Subcutaneous abdominal adipose tissue (tissue), 5 donors: ENCODE measurements around the gene DNAH17.
A peak's percentile ranks its signal among the peaks of the same experiment; 100 is the strongest.

Experiments used
- H3K27ac ChIP-seq: one replicate; pipeline ENCODE4 v1.7.0; 2013; ENCODE audit warnings: low read depth, mild to moderate bottlenecking, inconsistent platforms, low read length, moderate library complexity
- H3K27me3 ChIP-seq, 5 donors: one replicate each; pipeline ENCODE4 v1.7.0; 2013; ENCODE audit warnings: low read length in 5 of 5, inconsistent platforms in 1 of 5; ENCODE audit not compliant: control insufficient read depth in 5 of 5, insufficient read depth in 4 of 5
- H3K36me3 ChIP-seq, 5 donors: one replicate each; pipeline ENCODE4 v1.7.0; 2013; ENCODE audit warnings: low read length in 5 of 5; ENCODE audit not compliant: control insufficient read depth in 5 of 5, insufficient read depth in 5 of 5
- H3K4me1 ChIP-seq, 5 donors: one replicate each; pipeline ENCODE4 v1.7.0; 2013; ENCODE audit warnings: low read length in 5 of 5, mild to moderate bottlenecking in 3 of 5, moderate library complexity in 1 of 5; ENCODE audit not compliant: control insufficient read depth in 5 of 5, insufficient read depth in 5 of 5
- H3K4me3 ChIP-seq, 5 donors: one replicate each; pipeline ENCODE4 v1.7.0; 2013; ENCODE audit warnings: low read length in 5 of 5, low read depth in 1 of 5
- H3K9ac ChIP-seq, 5 donors: one replicate each; pipeline ENCODE4 v1.7.0; 2013; ENCODE audit warnings: low read length in 5 of 5, mild to moderate bottlenecking in 4 of 5, moderate library complexity in 3 of 5
- H3K9me3 ChIP-seq, 5 donors: one replicate each; pipeline ENCODE4 v1.7.0; 2013; ENCODE audit warnings: low read length in 5 of 5; ENCODE audit not compliant: control insufficient read depth in 5 of 5
- donor health status: healthy.
- donor health status: healthy.
- donor health status: healthy.
- donor health status: healthy.
- donor health status: healthy.

Gene DNAH17

DNA sequence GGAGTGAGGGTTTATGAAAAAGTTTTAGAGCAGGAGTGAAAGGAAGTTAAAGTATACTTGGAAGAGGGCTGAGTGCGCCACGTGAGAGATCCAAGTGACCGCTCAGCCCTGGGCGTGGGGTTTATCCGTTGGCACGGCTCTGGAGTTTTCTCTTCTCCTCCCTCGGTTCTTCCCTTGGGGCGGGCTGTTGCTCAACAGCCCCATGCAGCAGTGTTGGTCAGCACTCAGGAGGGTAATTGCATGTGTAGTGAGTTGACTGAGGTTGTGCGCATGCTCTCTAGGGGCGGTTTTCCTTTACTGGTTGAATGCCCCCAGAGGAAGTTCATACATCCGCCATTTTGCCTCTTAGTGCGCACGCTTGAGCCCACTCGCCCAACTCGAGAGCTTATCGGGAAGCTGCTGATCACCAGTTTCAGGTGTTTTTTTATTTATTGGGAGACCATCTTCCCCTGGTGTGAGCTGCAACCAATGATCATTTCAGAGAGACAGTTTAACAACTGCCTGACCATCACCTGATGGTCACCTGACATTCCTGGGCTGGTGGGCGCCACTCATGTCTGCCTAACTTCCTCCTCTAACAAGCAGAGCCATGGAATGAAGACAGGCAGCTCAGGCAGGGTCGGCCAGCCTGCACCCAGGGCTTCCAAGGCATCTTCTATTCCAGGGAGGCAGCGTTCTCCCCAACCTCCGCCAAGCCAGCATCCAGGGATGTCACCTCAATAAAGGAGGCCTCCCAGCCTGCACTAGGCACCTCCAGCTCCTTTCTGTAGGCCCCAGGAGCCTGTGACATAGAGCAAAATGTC, 41.3 kb upstream of the DNAH17 start:
- Histone ChIP-seq H3K27me3 (no peaks in the 10 kb centered on the region), H3K4me1 (peaks cover 5 to 29% (median 21%) of the 10 kb centered on the region in 5 donors), H3K9me3 (peaks cover 0 to 6% (median 0%) of the 10 kb centered on the region in 5 donors), H3K9ac (peak overlapping the region in 1 of 5 donors; percentile 28), H3K4me3 (peak overlapping the region in 1 of 5 donors; percentile 53), H3K27ac (peak overlapping the region; percentile 56), H3K36me3 (no peaks in the 10 kb centered on the region)

DNA sequence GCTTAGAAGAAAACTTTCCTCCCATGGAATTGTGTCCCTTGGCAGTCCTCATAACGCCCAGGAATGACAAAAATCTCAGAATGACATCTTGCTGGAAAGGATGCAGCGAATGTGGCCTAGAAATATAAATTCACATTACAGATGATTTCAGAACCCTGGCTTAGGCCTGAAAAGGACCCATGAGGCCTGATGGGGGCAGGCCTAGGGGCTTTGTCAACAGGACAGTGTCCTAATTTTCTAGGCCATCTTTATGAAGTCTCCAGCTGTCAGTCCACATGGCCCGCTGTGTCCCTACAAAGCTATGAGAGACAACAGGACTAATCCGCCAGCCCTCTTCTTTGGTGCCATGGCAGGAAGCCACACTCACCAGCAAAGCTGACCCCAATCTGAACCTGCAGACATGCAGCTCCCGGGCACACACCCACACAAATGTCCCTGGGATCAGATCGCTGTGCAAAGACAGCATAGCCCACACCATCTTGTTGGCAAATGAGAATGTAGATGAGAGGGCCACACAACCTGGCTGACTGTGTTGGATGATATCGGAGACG, 40.4 kb upstream of the DNAH17 start:
- peak overlapping the region in 1 of 5 donors; percentile 28 for H3K9ac ChIP-seq
- peak overlapping the region; percentile 56 for H3K27ac ChIP-seq
- no peaks in the 10 kb centered on the region for H3K27me3 ChIP-seq
- peak overlapping the region in 1 of 5 donors; percentile 53 for H3K4me3 ChIP-seq
- H3K36me3 ChIP-seq, result no peaks in the 10 kb centered on the region
- H3K9me3 ChIP-seq, result peaks cover 0 to 6% (median 0%) of the 10 kb centered on the region in 5 donors
- peaks cover 5 to 29% (median 21%) of the 10 kb centered on the region in 5 donors for H3K4me1 ChIP-seq

DNA sequence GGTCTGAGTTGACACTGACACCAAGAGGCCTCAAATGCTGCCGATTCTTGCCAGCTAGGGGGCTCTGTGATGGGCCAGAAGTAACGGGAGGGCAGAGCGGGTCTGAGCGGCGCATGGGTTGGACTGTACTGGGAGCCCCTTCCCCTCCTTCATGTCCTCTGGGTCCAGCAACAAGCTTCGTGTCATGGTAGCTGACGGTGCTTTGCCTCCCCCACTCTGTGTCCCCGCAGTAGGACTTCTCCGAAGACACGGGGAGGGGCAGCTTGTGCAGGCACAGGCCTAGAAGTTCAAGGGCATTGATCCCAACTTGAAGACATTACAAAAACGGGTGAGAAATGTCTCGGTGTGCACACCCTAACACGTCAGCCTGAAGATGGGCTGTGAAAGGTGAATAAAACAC, 39.8 kb upstream of the DNAH17 start:
- Histone ChIP-seq H3K4me1 (peaks cover 7 to 30% (median 24%) of the 10 kb centered on the region in 5 donors), H3K9ac (no peak overlapping the region), H3K36me3 (no peaks in the 10 kb centered on the region), H3K4me3 (no peak overlapping the region), H3K27ac (no peak overlapping the region), H3K9me3 (peaks cover 0 to 6% (median 0%) of the 10 kb centered on the region in 5 donors), H3K27me3 (no peaks in the 10 kb centered on the region)

DNA sequence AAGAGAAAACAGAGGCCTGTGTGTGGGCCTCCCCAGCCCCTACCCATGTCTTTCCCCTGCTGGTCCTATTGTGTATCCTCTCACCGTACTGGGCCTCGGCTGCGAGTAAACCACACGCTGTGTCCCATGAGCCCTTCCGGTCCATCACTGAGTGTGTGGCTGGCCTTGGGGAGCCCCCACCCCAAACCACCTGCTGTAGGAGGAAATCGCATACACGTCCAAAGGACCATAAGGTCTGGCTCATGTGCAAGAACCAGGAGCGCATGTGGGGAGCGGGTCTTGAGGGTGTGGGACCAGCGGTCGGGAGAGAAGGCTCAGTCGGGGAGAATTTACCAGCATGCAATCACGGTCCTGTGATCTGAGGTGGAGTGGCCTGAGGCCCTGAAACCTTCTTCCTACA, 38.4 kb upstream of the DNAH17 start:
- peaks cover 0 to 6% (median 0%) of the 10 kb centered on the region in 5 donors for H3K9me3 ChIP-seq
- H3K4me1 ChIP-seq, result peaks cover 7 to 37% (median 33%) of the 10 kb centered on the region in 5 donors
- H3K9ac ChIP-seq, result no peak overlapping the region
- H3K36me3 ChIP-seq, result no peaks in the 10 kb centered on the region
- H3K4me3 ChIP-seq, result no peak overlapping the region
- H3K27ac ChIP-seq, result no peak overlapping the region
- H3K27me3 ChIP-seq, result no peaks in the 10 kb centered on the region

DNA sequence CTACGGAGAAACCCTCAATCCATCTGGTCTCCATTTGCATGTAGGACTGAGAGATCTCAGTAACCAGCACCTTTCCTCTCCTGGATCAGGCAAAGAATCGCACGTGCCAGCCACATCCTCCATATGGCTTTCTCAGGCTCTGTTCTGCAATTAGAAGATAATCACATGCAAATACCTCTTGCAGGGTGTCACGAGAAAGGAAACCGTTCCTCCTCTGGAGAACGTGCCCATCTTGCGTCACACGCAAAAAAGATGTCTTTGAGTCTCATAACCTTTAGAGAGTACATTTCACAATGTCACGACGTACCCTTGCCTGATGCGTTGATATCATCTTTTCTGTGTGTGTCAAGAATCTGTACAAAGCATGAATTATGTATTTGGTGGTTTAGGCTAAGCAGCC, 36.2 kb upstream of the DNAH17 start:
- no peak overlapping the region for H3K27ac ChIP-seq
- no peaks in the 10 kb centered on the region for H3K27me3 ChIP-seq
- H3K9me3 ChIP-seq, result peaks cover 0 to 4% (median 0%) of the 10 kb centered on the region in 5 donors
- peaks cover 7 to 45% (median 41%) of the 10 kb centered on the region in 5 donors for H3K4me1 ChIP-seq
- H3K4me3 ChIP-seq, result no peak overlapping the region
- no peaks in the 10 kb centered on the region for H3K36me3 ChIP-seq
- no peak overlapping the region for H3K9ac ChIP-seq

DNA sequence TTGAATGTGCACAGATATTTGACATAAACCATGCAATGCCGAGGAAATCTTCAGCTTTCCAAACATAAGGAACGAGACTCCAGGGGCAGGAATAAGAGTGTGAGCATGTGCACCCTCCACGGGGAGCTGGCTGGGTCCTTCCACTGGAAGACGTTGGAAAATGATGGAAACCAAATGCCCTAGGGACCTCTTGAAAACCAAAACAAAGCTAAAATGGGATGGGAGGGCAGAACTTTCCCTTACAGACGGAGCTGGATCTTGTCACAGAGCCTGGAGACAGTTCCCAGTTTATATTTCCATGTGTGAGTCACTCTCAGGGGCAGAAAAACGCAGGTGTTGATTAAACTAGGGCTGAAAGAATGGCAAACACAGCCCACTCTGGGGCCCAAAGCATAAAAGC, 34.4 kb upstream of the DNAH17 start:
- H3K9me3 ChIP-seq, result no peaks in the 10 kb centered on the region
- no peak overlapping the region for H3K27ac ChIP-seq
- H3K9ac ChIP-seq, result no peak overlapping the region
- H3K27me3 ChIP-seq, result no peaks in the 10 kb centered on the region
- no peaks in the 10 kb centered on the region for H3K36me3 ChIP-seq
- no peak overlapping the region for H3K4me3 ChIP-seq
- H3K4me1 ChIP-seq, result peaks cover 2 to 27% (median 24%) of the 10 kb centered on the region in 5 donors

DNA sequence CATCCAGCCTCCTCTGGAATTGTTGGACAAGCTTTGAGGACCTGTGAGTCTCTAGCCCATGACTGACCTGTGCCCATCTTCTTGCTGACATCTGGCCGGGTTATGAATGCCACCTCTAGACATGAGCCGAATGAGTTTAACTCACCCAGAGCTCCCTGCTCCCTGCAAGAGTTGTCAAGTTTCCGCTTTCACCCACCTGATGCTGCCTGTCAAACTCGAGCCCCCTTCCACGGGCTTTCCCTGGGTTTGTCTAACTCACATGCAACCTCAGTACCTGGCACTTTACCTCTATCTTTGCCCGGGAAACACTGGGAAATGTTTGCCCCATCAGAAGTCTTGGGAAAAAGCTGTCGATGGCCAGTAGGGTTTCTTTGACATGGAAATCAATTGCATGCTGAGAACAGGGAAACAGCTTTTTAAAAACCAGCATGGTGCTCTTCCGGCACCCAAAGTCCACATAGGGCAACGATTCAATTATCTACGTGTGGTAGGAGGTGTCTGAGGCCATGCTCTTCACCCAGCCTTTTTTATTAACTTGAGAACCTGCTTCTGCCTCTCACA, 33.8 kb upstream of the DNAH17 start:
- no peak overlapping the region for H3K9ac ChIP-seq
- no peak overlapping the region for H3K27ac ChIP-seq
- no peaks in the 10 kb centered on the region for H3K36me3 ChIP-seq
- H3K27me3 ChIP-seq, result no peaks in the 10 kb centered on the region
- H3K4me3 ChIP-seq, result no peak overlapping the region
- peaks cover 2 to 26% (median 21%) of the 10 kb centered on the region in 5 donors for H3K4me1 ChIP-seq
- no peaks in the 10 kb centered on the region for H3K9me3 ChIP-seq

DNA sequence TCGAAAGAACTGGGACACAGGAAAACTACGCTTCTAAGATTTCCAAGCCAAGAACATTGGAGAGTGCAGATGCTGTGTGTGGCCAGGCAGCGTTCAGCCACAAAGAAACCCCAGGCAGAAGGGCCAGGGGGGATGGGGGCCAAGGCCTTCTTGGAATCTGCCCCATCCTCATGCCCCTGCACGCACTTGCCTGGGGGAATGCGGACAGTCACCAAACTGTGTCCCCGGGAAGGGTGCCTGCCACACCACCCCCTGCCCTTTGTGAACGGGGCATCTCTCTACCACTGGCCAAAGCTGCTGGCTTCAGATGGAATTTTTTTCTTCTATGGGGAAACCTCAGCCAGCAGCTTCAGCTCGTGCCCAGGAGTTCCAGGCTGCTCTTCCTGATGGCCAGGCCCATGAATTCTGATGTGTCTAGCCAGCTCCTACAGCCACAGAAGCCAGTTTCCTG, 32.0 kb upstream of the DNAH17 start:
- no peaks in the 10 kb centered on the region for H3K9me3 ChIP-seq
- no peaks in the 10 kb centered on the region for H3K36me3 ChIP-seq
- no peak overlapping the region for H3K9ac ChIP-seq
- H3K4me1 ChIP-seq, result peaks cover 2 to 26% (median 21%) of the 10 kb centered on the region in 5 donors
- H3K27ac ChIP-seq, result no peak overlapping the region
- no peaks in the 10 kb centered on the region for H3K27me3 ChIP-seq
- no peak overlapping the region for H3K4me3 ChIP-seq

DNA sequence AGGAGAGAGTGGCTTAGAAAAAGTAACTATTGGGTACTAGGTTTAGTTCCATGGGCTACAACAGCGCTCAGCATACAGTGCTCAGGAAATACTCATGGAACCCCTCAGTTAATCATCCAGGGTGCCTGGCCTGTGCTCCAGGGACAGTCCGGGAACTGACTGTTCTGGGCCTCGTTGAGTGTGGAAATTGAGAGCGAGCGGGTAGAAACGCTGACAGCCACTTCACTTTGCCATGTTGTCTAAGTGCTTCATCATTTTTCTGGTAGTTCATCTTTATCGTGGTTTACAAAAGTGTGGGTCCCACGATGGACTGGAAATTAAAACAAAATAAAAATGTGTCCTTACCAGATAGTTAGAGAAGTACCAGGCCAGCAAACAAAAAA, 31.6 kb upstream of the DNAH17 start:
- Histone ChIP-seq H3K27ac (no peak overlapping the region), H3K36me3 (no peaks in the 10 kb centered on the region), H3K4me3 (no peak overlapping the region), H3K9ac (no peak overlapping the region), H3K4me1 (peaks cover 2 to 26% (median 21%) of the 10 kb centered on the region in 5 donors), H3K27me3 (no peaks in the 10 kb centered on the region), H3K9me3 (no peaks in the 10 kb centered on the region)
